DOHH2 (cell line): ENCODE measurements around the gene PASK.
A peak's percentile ranks its signal among the peaks of the same experiment; 100 is the strongest.

Experiments used
- H3F3A ChIP-seq: fragments of 200-600 bp; sonication (generic), shearing (Covaris generic); 2 replicates; pipeline ENCODE4 v1.6.0; 2016; ENCODE audit warnings: antibody characterized with exemption, mild to moderate bottlenecking; ENCODE audit not compliant: control insufficient read depth, insufficient read depth
- H3K27ac ChIP-seq: fragments of 200-600 bp; sonication (generic); 2 replicates; pipeline ENCODE4 v1.5.1; 2014; ENCODE audit warnings: low read depth, mild to moderate bottlenecking, low read length, moderate library complexity
- H3K27me3 ChIP-seq: fragments of 200-600 bp; sonication (generic); 2 replicates; pipeline ENCODE4 v1.6.1; 2014; ENCODE audit warnings: mild to moderate bottlenecking, low read length, mixed read lengths; ENCODE audit not compliant: control insufficient read depth
- H3K36me3 ChIP-seq: fragments of 200-600 bp; sonication (generic); 2 replicates; pipeline ENCODE4 v1.6.1; 2014; ENCODE audit warnings: mild to moderate bottlenecking, low read length, moderate library complexity, mixed read lengths; ENCODE audit not compliant: control insufficient read depth
- H3K4me1 ChIP-seq: fragments of 200-600 bp; sonication (generic); 2 replicates; pipeline ENCODE4 v1.6.1; 2014; ENCODE audit warnings: mild to moderate bottlenecking, low read length, mixed read lengths; ENCODE audit not compliant: control insufficient read depth
- H3K4me2 ChIP-seq: fragments of 200-600 bp; sonication (generic); 2 replicates; pipeline ENCODE4 v1.6.0; 2014; ENCODE audit warnings: mild to moderate bottlenecking, low read length, moderate library complexity
- H3K4me3 ChIP-seq: fragments of 200-600 bp; sonication (generic); 2 replicates; pipeline ENCODE4 v1.5.1; 2014; ENCODE audit warnings: mild to moderate bottlenecking, low read length, mixed read lengths
- H3K79me2 ChIP-seq: fragments of 200-600 bp; sonication (generic); 2 replicates; pipeline ENCODE4 v1.6.1; 2014; ENCODE audit warnings: mild to moderate bottlenecking, low read length, mixed read lengths; ENCODE audit not compliant: control insufficient read depth
- H3K9me2 ChIP-seq: fragments of 200-600 bp; sonication (generic); replicated peaks from 2 replicates; pipeline ENCODE4 v1.6.1; 2014; ENCODE audit warnings: mild to moderate bottlenecking, low read length, mixed read lengths; ENCODE audit not compliant: control insufficient read depth
- H3K9me3 ChIP-seq: fragments of 200-600 bp; sonication (generic); 2 replicates; pipeline ENCODE4 v1.6.1; 2014; ENCODE audit warnings: antibody characterized with exemption, low read length, mixed read lengths; ENCODE audit not compliant: control insufficient read depth, insufficient read depth
- H4K20me1 ChIP-seq: fragments of 200-600 bp; sonication (generic); 2 replicates; pipeline ENCODE4 v1.6.0; 2014; ENCODE audit warnings: low read depth, mild to moderate bottlenecking, antibody characterized with exemption, low read length, moderate library complexity; ENCODE audit not compliant: control insufficient read depth, insufficient read depth
- CTCF ChIP-seq: fragments of 200-600 bp; sonication (generic); IDR thresholded peaks from one replicate; pipeline ENCODE4 v1.5.1; 2014; ENCODE audit warnings: antibody characterized with exemption, mild to moderate bottlenecking, low read depth, low read length; ENCODE audit not compliant: poor library complexity, severe bottlenecking
- EZH2phosphoT487 ChIP-seq: fragments of 200-600 bp; sonication (generic); IDR thresholded peaks from 2 replicates; pipeline ENCODE4 v1.6.1; 2017; ENCODE audit warnings: borderline replicate concordance, mild to moderate bottlenecking, antibody characterized with exemption, low read length, moderate library complexity, mixed read lengths

PASK gene

DNA sequence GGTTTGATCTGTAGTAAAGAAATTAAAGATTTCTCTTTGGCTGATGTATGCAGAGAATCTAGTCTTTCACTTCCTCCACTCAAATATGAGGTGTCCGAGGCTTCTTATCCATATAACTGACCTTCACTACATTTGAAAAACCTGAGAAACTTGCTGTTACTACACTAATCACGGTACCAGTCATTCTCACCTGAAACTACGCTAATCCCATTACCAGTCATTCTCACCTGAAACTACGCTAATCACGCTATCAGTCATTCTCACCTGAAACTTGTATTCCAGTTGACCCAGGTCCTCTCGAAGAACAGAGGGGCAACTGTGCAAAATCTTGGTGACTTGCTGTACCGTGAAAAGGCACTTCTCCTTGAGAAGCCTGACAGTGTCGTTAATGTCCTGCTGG is 52.3 kb downstream of the PASK start:
- Histone ChIP-seq H3K9me2 (no peaks in the 10 kb centered on the region), H4K20me1 (peaks cover 15% of the 10 kb centered on the region), H3K9me3 (no peaks in the 10 kb centered on the region), H3K27me3 (no peaks in the 10 kb centered on the region), H3K36me3 (peaks cover 91% of the 10 kb centered on the region), H3K4me3 (no peak overlapping the region), H3F3A (peaks cover 11% of the 10 kb centered on the region; the same call in 1 of the 2 replicates), H3K4me1 (peaks cover 60% of the 10 kb centered on the region), H3K79me2 (peaks cover 79% of the 10 kb centered on the region), H3K4me2 (peak overlapping the region; percentile 22; the same call in 1 of the 2 replicates), H3K27ac (peak overlapping the region; percentile 22; the same call in 1 of the 2 replicates)
- TF ChIP-seq CTCF (no peak), EZH2phosphoT487 (no peak)

- Histone ChIP-seq H3K4me2 (peak overlapping the region; percentile 38), H3K9me3 (no peaks in the 10 kb centered on the region), H3K4me1 (peaks cover 54% of the 10 kb centered on the region), H4K20me1 (peaks cover 11% of the 10 kb centered on the region; the same call in 1 of the 2 replicates), H3K9me2 (no peaks in the 10 kb centered on the region), H3K36me3 (peaks cover 98% of the 10 kb centered on the region), H3K79me2 (peaks cover 69% of the 10 kb centered on the region), H3F3A (peaks cover 11% of the 10 kb centered on the region; the same call in 1 of the 2 replicates), H3K27ac (peak overlapping the region; percentile 22; the same call in 1 of the 2 replicates), H3K4me3 (no peak overlapping the region), H3K27me3 (no peaks in the 10 kb centered on the region)
- TF ChIP-seq EZH2phosphoT487 (no peak), CTCF (no peak)
These were observed 53.5 kb downstream of the PASK start for GRCh38 chr2:241095594-241096290.

DNA sequence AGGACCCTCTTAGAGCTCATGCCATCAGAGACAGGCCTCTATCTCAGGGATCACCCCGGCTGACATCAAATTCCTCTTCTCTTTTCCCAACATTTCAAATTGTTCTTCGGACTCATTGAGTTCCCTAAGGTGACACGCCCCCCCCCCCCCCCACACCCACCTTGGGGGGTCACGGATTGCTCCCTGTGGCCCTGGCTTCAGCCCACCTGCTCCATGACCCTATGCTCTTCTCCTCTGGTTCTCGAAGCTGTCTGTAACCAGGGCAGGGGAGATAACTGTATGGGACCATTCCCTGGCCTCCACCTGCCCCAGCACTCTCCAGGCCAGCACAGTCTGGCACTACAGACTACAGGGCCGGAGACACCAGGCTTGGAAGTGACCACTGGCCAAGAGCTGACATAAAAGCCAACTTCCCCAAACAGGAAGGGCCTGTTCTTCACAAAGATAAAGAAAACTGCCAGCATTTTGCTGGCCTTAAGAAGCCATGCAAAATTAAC is 54.3 kb downstream of the PASK start:
- H3F3A ChIP-seq, result peaks cover 11% of the 10 kb centered on the region; the same call in 1 of the 2 replicates
- no peak overlapping the region for H3K4me3 ChIP-seq
- no peaks in the 10 kb centered on the region for H3K9me2 ChIP-seq
- H3K36me3 ChIP-seq, result peaks cover 96% of the 10 kb centered on the region
- no peaks in the 10 kb centered on the region for H3K27me3 ChIP-seq
- H3K4me2 ChIP-seq, result no peak overlapping the region
- peaks cover 11% of the 10 kb centered on the region; the same call in 1 of the 2 replicates for H4K20me1 ChIP-seq
- no peaks in the 10 kb centered on the region for H3K9me3 ChIP-seq
- no peak overlapping the region for H3K27ac ChIP-seq
- peaks cover 46% of the 10 kb centered on the region for H3K4me1 ChIP-seq
- peaks cover 61% of the 10 kb centered on the region for H3K79me2 ChIP-seq
- TF ChIP-seq EZH2phosphoT487, result no peak
- TF ChIP-seq CTCF, result no peak
